GM13977 (cell line): Measurements from ENCODE around the gene RBP3.

Experiments
- DNase-seq: peaks from one replicate; pipeline ENCODE4 v3.0.0; 2012; ENCODE audit warnings: low spot score
- CTCF ChIP-seq: IDR thresholded peaks from 2 replicates; pipeline ENCODE4 v1.5.1; 2012; ENCODE audit warnings: mild to moderate bottlenecking, control low read depth; ENCODE audit not compliant: insufficient read depth; ENCODE audit errors: extremely low read depth, missing control alignments
- in situ Hi-C: fragments of 300-500 bp; cut with MboI; formaldehyde crosslinking; loops from one replicate; pipeline ENCODE4 v1.12.0; 2022; ENCODE audit warnings: low sequenced_read_pairs, low pct_unique_long_range_greater_than_20kb, mixed read lengths, inconsistent platforms; ENCODE audit not compliant: unreplicated experiment

The RBP3 gene

GRCh38 chr10:47376522-47377220 is 28.5 kb downstream of the RBP3 start:
- in situ Hi-C loops = loop anchor here (25.0 kb wide), 1 partner anchor 1089 kb away; the partner anchor contains the start of gene ANTXRL
- DNase-seq = no peak
- no peak for TF ChIP-seq CTCF

- no peak for DNase-seq
- in situ Hi-C loops = loop anchor here (25.0 kb wide), 1 partner anchor 1091 kb away; the partner anchor contains the start of gene ANTXRL
- TF ChIP-seq CTCF = no peak
These were observed 30.0 kb downstream of the RBP3 start for GRCh38 chr10:47378183-47378510.

GRCh38 chr10:47378606-47379444 is 30.7 kb downstream of the RBP3 start:
- no peak for TF ChIP-seq CTCF
- DNase-seq = no peak
- in situ Hi-C loops = loop anchor here (25.0 kb wide), 1 partner anchor 1092 kb away; the partner anchor contains the start of gene ANTXRL

- DNase-seq = no peak
- no peak for TF ChIP-seq CTCF
- in situ Hi-C loops = loop anchor here (25.0 kb wide), 1 partner anchor 1092 kb away; the partner anchor contains the start of gene ANTXRL
These were observed 31.3 kb downstream of the RBP3 start for GRCh38 chr10:47379445-47379785.

GRCh38 chr10:47379901-47380300 is 31.7 kb downstream of the RBP3 start:
- no peak for TF ChIP-seq CTCF
- in situ Hi-C loops = loop anchor here (25.0 kb wide), 1 partner anchor 1093 kb away; the partner anchor contains the start of gene ANTXRL
- no peak for DNase-seq

GRCh38 chr10:47380341-47381102 is 32.4 kb downstream of the RBP3 start:
- in situ Hi-C loops = loop anchor here (25.0 kb wide), 1 partner anchor 1093 kb away; the partner anchor contains the start of gene ANTXRL
- no peak for TF ChIP-seq CTCF
- no peak for DNase-seq
